GM21526 (cell line): ENCODE results near the gene ARHGAP6.
"Not testable (repeated sequence)": the region's sequence is repeated elsewhere in the genome, so short reads cannot be mapped to it uniquely, and the experiment has no call there.

Source experiments
- ATAC-seq: cut with Tn5 transposase; IDR thresholded peaks from one replicate; pipeline ENCODE4 v1.9.1; 2021; ENCODE audit warnings: moderate library complexity; ENCODE audit not compliant: unreplicated experiment, low FRiP score

The ARHGAP6 gene

DNA sequence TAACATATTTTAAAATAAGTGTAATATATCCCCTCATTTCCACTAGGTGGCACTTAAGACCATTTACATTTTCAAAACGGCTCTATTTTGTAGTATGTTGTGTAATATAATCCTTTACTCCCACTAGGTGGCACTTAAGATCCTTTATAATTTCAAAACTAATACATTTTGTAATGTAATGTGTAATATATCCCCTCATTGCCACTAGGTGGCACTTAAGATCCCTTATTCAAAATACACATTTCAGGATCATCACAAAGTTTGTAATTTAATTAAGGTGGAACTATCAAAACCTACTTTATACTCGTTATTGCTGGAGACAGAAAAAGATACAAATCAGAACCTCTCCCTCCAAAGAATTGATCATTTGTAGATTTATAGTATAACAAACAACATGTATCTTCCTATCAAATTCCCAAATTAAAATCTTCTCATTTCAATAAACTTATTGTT, 132.5 kb downstream of the ARHGAP6 start:
- peak; percentile 97 for ATAC-seq

DNA sequence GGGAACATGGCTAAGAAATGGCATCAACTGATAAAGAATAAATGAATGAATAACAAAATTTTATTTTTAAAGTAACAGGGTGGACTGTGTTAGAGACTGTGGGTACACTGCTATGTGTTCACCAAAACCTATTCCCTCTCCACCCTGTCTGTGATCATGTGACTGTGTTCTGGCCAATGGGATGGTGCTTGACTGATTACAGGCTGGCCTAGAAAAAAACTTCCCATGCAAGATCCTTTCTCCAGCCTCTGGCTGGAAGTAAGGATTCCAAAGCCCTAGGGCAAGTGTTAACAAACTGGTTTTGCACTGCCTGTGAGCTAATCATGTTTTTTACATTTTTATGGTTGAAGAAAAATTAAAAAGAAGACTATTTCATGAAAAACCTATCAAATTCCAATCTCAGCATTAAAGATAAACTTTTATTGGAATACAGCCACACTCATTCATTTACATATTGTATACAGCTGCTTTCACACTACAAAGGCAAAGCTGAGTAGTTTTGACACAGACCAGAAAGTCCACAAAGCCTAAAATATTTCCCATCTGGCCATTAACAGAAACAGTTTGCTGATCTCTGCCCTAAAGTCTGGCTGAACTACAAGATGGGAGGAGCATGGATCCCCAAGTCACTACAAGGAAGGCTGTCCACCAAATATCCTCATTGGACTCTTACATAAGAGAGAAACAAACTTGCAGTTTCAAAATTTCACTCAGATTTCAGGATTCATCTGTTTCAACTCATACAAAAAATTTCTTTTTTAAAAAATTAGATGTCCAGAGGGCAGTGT, 133.2 kb downstream of the ARHGAP6 start:
- ATAC-seq: no peak

DNA sequence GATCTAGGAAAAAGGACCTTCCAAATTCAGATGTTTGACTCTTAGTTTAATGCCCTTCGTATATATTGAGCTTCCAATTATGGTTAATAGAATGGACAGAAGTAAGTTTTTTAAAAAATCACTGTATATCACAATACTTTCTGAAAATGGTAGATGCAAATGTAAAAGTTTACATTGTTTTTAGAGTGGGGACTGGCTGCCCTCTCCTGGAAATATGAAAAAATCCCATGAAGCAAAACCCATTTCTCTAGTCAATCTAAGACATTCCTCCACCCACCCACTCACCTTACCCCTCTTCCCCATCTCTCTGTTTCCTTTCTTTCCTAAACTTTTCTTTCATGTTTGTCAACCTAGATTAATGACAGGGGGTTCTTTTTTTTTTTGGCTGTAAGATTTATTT, 134.5 kb downstream of the ARHGAP6 start:
- ATAC-seq: no peak

DNA sequence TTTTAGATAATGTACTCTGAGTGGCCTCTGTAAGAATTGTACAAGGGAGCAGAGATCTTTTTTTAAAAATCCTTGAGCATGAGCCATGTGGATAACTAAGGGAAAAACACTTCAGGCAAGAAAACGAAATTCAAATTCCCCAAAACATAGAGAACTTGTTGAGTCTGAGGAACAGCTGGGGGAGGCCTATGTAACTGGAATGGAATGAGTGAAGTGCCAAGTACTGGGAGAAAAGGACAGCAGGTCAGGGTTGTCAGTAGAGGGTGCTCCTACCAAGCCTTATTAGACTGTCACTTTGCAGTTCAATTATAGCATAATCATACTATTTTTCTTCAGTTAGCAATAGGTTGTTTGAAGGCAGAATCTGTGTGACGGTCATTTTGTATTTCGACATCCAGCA, 135.1 kb downstream of the ARHGAP6 start:
- no peak for ATAC-seq

DNA sequence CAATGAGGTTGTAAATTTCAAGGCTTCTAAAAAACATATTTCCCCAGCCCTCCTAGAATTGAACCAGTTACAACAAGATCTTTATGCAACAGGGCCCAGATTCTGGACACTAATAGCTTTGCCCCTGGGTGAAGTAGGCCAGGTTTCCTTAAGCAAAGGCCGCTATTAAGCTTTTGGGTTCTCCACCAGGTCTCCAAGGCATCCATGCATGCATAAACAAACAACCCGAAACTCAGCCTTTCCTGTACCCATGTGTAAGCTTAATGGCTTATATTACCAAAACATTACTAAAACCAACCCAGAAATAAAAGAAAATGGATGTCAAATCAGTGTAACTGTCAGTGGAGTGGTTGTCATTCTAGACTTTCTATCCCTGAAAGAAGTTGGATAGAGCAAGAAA, 137.1 kb downstream of the ARHGAP6 start:
- ATAC-seq: no peak

DNA sequence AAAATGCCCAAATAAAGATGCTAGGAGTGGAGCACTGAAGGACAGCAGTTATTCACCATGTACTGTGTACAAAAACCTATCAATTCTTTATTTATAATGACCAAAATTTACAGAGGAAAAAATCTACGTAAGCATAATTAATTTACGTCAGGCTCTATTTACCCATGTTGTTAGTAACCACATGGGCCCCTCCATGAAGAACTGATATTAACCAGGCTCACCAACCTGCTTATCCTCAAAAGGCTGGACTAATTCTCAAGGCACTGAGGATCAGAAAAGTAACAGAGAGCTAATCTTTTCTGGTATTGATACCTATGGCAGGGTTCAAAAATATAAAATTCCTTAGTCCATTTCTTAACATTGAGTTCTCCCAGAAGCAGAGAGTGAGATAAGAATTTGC, 140.0 kb downstream of the ARHGAP6 start:
- no peak for ATAC-seq

DNA sequence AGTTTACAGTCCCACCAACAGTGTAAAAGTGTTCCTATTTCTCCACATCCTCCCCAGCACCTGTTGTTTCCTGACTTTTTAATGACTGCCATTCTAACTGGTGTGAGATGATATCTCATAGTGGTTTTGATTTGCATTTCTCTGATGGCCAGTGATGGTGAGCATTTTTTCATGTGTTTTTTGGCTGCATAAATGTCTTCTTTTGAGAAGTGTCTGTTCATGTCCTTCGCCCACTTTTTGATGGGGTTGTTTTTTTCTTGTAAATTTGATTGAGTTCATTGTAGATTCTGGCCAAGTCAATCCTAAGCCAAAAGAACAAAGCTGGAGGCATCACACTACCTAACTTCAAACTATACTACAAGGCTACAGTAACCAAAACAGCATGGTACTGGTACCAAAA, 146.5 kb downstream of the ARHGAP6 start:
- not testable (repeated sequence) for ATAC-seq

DNA sequence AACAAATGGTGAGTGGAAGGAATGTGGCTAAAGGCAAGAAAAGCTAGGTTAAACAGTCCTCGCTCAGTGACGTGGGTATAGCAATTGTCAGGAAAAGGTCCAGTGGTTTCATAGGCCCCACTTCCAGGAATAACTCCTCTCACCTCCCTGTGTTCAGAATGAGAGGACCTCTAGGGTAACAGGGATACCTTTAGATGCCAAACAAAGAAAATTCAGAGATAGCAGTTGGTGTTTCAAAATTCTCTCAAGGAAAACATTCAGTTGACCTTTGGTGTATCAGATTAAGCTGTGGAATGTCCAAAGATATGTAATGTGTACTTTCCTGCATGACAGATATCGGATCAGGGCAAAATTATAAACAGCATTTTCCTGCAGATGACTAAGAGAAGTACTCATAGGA, 155.9 kb downstream of the ARHGAP6 start:
- no peak for ATAC-seq

DNA sequence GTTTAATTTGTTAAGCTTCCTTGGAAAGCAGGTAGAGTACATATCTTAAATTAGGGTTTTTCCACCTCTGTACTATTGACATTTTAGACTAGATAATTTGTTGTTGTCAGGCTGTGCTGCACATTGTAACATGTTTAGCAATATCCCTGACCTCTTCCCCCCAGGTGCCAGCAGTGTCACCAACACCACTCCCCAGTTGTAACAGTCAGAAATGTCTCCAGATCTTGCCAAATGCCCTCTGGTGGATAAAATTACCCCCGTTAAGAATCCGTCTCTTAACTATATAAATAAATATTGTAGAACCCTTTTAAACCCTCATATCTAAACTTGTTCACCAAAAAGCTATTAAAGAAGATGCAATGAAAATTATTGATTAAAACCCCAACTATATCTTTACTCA, 161.5 kb downstream of the ARHGAP6 start:
- no peak for ATAC-seq

DNA sequence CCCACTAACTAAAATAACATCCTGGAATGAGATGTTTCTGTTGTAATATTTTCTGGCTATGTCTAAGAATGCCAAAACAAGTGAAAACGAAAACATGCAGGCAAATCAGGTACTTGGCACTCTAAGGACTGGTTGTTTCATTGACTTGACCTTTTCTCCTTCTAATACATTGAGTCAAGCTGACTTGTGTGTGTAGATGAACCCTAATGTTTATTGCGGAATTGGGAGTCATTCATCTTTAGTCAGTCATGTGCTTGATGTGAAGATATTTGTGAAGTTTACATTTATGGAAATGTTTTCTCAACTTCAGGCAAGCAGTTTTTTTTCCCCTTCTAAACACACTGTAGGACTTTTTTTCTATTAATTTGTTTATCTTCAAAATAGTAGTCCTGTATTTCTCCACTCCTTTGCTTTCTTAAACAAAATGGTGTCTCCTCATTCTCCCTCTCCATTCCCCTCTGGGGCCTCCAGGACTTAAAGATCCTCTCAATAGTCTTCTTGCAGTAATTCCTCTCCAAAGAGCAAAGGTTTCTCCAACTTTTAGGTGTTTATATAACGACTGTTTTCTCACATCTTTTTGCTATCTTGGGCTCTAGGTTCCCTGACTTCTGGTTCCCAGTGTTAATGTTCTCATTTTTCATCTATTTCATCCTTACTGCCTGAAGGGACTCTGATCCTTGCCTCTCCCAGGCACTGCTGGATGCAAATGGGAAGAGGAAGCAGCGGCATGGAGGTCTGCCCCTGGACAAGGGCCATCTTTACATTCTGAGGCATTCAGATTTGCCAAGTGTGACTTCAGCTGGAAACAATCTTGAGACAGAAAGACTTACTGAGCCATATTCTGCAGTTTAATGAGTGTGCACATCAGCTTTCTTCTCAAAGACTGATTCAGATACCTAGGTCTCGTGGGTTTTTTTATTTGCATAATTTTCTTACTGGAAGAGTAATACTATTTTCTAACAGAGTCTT, 166.4 kb downstream of the ARHGAP6 start:
- no peak for ATAC-seq

DNA sequence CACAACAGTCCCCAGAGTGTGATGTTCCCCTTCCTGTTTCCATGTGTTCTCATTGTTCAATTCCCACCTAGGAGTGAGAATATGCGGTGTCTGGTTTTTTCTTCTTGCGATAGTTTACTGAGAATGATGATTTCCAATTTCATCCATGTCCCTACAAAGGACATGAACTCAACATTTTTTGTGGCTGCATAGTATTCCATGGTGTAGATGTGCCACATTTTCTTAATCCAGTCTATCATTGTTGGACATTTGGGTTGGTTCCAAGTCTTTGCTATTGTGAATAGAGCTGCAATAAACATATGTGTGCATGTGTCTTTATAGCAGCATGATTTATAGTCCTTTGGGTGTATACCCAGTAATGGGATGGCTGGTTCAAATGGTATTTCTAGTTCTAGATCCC, 174.3 kb downstream of the ARHGAP6 start:
- ATAC-seq: not testable (repeated sequence)

DNA sequence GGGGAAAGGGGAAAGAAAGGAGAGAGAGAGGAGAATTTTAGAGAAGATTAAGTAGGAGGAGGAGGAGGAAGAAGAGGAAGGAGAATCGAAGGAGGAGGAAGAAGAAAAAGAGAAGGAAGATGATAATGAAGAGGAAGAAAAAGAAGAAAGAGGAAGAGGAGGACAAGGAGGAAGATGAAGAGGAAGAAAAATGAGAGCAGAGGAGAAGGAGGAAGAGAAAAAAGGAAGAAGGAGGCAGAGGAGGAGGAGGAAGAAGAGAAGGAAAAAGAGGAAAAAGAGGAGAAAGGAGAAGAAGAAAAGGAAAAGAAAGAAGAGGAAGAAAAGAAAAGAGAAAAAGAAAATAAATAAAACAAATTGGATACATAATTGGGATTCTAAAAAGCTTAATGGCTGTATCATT, 181.4 kb downstream of the ARHGAP6 start:
- no peak for ATAC-seq

DNA sequence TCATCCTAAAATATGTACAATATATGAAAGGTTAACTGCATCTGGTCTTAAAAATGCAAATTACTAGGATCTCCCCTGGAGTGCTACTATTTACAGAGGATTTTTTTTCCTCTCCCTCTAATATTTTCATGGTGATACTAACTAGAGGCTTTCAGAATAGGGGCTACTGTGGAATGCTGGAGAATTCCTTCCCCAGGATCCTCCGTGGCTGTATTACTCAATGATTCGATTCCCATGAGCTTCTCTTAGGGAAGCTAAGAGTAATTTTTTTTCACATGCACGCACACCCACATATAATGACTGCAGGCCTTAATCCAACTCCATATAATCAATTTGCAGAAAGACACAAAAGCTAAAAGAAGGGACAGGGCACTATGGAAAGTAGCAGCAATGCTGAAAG, 184.7 kb downstream of the ARHGAP6 start:
- ATAC-seq: no peak

DNA sequence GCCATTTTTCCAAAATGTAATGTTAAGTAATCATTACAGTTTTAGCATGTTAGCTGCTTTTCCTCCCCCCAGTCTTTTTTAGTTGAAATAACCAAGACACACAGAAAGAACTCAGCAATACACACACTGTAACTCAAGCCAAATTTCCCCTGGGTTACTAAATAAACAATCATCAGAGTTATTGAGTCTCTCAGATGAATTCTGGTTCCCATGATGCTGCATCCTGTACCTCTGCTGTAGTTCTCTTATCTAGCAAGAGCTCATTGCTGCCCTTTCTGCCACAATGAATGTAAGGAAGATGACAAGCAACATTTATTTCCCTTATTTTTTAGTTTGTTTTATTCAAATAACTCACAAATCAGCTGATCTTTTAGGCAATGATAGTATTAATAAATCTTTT, 185.1 kb downstream of the ARHGAP6 start:
- no peak for ATAC-seq

DNA sequence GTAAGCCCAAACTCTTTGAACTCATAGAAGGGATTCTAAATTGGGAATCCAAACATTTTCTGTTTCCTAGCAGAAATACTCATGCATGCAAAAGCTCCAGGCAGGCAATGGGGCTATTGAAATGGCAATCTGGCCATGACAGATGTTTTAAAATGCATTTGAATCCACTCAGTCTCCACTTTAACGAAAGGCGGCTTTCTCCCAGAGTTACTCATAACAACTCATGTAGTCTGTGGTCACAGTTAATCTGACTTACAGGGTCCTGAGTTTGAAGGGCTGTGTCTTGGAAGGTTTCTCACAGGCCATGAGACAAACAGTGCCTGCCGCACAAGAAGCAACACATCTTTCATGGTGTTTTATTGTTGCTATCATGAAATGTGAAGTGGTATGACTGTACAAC, 186.8 kb downstream of the ARHGAP6 start:
- no peak for ATAC-seq

DNA sequence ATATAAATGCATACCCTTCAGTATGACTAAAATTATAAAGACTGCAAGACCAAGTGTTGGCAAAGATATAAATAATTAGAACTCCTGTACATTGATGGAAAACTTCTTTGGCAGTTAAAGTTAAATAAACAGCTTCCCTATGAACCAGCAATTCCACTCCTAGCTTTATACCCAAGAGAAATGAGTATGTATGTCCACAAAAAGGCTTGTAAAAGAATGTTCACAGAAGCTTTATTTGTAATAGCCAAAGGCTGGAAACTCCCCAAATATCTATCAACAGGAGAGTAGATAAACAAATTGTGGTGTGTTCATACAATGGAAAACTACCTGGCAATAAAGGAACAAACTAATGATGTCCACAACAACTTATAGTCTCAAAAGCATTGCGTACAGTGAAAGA, 187.7 kb downstream of the ARHGAP6 start:
- ATAC-seq: no peak

DNA sequence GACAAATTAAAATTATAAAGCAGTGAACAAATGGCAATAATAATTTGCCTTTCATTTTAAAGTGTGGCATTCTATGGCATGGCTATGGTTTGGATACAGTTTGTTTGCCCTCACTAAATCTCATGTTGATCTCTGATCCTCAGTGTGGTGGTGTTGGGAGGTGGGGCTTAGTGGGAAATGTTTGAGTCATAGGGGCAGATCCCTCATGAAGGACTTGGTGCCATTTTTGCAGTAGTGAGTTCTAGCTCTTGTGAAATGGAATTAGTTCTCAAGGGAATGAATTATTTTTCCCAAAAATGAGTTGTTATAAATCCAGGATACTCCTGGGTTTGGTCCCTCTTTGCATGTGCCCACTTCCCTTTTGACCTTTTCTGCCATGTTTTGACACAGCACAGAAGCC, 191.1 kb downstream of the ARHGAP6 start:
- ATAC-seq: no peak

DNA sequence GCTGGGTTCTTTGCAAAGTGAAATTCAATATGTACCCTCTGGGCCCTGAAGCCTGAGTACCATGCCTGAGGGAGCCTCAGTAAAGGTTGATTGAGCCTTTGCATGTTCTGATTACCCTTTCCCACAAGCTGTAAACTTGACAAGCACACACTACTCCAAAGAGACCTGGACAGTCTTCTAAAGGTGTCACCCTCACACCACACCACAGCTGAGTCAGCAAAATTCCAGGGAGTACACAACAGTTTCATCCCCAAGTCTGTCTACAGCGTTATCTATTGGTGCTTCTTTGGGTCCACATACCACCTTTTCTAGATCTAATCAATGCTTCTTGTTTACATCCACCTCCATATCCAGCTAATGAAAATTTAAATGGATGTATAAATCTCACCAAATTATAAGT, 191.7 kb downstream of the ARHGAP6 start:
- ATAC-seq: no peak

DNA sequence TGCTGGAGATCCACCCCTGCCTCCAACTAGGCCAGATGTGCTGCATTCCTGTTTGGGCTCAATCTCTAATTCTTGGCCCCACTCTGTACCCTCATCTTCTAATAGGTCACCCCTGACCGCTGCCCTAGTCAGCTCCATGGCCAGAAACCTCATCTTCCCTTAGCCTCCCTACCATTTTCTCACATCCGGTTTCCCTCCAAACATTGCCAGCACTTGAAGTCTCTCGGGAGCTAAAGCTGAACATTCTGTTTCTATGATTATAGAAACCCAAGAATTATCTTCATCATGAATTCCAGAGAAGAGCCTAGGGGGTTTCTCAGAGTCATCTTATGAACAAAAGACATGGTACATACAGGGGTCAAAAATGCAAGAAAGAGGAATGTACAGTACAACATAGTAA, 192.8 kb downstream of the ARHGAP6 start:
- ATAC-seq: no peak

DNA sequence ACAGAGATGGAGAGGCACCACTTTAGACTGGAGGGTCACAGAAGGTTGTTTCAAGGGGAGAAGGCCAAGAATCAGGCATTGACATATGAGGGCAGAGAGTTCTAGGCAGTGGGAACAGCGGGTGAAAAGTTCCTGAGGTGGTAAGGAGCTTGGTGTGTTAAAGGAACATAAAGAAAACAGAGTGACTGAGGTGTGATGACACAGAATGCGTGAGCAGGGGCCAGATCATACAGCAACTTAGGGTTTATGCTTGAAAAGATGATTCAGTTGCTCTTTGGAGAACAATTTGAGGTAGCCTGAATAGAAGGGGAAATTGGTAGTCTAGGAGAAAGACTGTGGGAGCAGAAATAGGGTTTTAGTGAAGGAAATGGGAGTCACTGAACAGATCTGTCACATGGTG, 193.3 kb downstream of the ARHGAP6 start:
- no peak for ATAC-seq

DNA sequence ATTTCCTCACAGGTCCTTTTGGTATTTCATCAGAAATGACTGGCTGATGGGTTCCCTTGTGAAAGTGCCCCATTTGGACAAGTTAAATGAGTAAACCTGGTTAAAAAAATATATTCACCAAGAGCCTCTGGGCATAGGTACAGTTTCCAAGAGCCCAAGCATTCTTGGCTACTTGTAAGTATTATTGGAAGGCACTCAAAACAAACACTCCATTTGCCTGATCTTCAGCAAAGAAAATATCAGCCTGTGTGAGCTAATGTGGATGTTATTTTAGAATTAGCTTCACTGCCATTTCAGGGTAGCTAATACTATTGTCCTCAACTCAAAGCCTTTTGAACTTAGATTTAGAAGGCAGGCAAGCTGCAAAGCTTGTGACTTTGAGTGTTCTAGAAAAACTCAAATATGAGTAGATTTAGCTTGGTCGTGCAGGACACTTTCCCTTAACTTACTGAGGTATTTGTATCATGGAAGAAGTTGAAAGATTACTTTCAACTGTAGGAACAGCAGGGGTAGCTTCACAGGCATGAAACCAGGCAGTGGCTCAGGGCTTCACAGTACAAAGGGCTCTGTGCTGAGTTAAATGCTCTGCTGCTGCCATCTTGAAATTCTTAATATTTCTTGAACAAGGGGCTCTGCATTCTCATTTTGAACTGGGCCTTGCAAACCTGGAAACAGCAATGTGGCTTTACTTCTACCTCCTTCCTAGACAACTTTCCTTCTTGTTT, 195.3 kb downstream of the ARHGAP6 start:
- no peak for ATAC-seq
